IPS-20b (cell line): ENCODE measurements around the gene KRT13.

Source experiments
- H3K27ac ChIP-seq: one replicate; pipeline ENCODE4 v1.5.1; 2013; ENCODE audit warnings: low read length
- H3K27me3 ChIP-seq: 2 replicates; pipeline ENCODE4 v1.6.1; 2013; ENCODE audit warnings: mild to moderate bottlenecking, low read length, inconsistent platforms; ENCODE audit not compliant: insufficient read depth
- H3K36me3 ChIP-seq: 2 replicates; pipeline ENCODE4 v1.6.1; 2013; ENCODE audit warnings: low read depth, mild to moderate bottlenecking, inconsistent platforms, low read length, moderate library complexity; ENCODE audit not compliant: insufficient read depth
- H3K4me1 ChIP-seq: 2 replicates; pipeline ENCODE4 v1.6.1; 2013; ENCODE audit warnings: mild to moderate bottlenecking, control low read depth, inconsistent platforms, low read length, moderate library complexity; ENCODE audit not compliant: insufficient read depth
- H3K4me3 ChIP-seq: 2 replicates; pipeline ENCODE4 v1.5.1; 2013; ENCODE audit warnings: mild to moderate bottlenecking, low read length, inconsistent platforms
- H3K9ac ChIP-seq: 2 replicates; pipeline ENCODE4 v1.6.1; 2013; ENCODE audit warnings: low read depth, mild to moderate bottlenecking, inconsistent platforms, low read length, moderate library complexity
- H3K9me3 ChIP-seq: 2 replicates; pipeline ENCODE4 v1.6.1; 2013; ENCODE audit warnings: mild to moderate bottlenecking, low read depth, low read length, inconsistent platforms; ENCODE audit not compliant: insufficient read depth

Gene KRT13

DNA sequence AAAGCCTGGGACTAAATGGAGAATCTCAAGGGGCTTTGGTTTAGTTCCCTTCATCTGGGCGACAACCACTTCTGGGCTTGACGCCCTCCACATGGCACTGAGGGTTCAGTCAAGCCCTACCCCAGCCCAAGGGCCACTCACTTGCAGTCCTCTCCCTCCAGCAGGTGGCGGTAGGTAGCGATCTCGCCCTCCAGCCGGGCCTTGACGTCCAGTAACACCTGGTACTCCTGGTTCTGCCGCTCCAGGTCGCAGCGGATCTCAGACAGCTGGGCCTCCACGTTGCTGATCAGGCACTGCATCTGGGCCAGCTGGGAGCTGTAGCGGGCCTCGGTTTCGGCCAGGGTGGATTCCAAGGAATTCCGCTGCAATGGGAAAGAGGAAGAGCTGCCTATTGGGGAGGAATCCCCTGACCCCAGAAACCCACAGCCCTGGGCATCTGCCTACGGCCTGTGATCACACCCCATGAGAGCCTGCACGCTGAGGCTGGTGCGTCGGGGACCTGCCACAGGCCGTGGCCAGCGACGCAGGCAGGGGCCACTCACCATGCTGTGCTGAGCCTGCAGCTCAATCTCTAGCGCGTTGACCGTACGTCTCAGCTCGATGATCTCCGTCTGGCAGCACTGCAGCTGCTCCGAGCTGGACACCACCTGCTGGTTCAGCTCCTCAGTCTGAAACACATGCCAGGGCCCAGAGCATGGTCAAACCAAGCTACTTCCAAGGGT, 18.4 kb downstream of the KRT13 start:
- Histone ChIP-seq H3K9me3 (no peaks in the 10 kb centered on the region), H3K4me1 (no peaks in the 10 kb centered on the region), H3K36me3 (no peaks in the 10 kb centered on the region), H3K4me3 (no peak overlapping the region), H3K9ac (no peak overlapping the region), H3K27ac (no peak overlapping the region), H3K27me3 (peaks cover 16% of the 10 kb centered on the region)

DNA sequence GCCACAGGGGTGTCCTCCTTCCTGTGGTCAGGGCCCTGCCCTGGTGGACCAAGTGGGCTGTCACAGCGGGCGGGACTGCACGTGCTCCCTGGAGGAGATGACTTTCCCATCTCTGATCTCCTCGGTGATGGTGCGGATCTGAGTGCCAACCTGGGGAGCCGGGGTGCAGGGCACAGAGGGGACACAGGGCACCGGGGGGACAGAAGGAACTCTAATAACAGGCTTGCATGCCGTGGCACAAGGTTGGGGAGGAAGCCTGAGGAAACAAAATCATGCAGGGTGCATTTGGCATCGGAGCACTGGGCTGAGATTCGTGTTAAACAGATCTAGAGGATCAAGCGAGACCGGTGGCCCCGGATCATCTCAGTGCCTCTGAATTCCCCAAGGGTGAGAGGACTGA, 19.1 kb downstream of the KRT13 start:
- Histone ChIP-seq H3K4me3 (no peak overlapping the region), H3K9me3 (no peaks in the 10 kb centered on the region), H3K27me3 (peaks cover 16% of the 10 kb centered on the region), H3K4me1 (no peaks in the 10 kb centered on the region), H3K36me3 (no peaks in the 10 kb centered on the region), H3K27ac (no peak overlapping the region), H3K9ac (no peak overlapping the region)

DNA sequence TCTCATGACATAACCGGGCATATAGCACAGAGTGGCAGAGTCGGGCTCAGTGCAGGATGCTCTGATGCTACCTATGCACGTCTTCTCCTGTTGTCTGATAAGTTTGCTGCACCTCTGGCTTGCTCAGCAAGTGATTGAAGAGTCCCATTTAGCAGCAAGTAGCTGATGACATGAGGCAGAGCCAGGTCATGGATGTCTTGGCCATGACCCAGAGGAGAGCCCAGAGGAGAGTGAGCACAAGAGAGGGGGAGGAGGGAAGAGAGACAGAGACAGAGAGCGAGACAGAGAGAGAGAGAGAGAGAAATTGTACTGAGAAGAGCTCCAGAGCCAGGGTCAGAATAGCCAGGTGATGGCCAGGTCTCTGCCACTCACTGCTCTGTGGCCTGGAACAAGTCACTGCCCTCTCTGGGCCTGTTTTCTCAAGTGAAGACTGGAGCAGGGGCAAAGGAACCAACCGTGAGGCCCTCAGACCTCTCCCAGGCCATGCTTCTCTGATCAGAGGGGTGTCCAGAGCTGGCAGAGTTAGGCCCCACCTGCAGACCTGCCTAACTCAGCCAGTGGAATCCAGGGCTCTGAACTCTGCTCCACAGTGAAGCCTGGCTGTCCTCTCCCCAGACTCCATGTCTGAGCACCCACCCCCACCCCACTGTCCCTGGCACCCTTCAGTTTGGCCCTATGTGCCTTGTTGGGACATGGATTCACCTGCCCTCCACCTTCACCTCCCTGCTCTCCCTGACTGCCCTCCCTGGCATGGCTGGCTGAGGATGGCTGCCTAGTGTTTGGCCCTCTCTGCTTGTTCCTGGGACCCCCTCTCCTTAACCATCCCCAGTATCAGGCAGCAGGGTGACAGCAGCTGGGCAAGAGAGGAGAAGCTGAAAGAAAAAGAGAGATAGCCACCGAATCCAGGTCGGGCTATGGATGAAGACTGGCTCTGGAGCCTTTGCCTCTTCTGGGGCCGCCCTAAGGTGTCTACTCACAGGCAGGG, 20.2 kb downstream of the KRT13 start:
- H3K27me3 ChIP-seq, result peaks cover 16% of the 10 kb centered on the region
- no peak overlapping the region for H3K4me3 ChIP-seq
- no peaks in the 10 kb centered on the region for H3K4me1 ChIP-seq
- H3K9me3 ChIP-seq, result no peaks in the 10 kb centered on the region
- no peaks in the 10 kb centered on the region for H3K36me3 ChIP-seq
- no peak overlapping the region for H3K9ac ChIP-seq
- H3K27ac ChIP-seq, result no peak overlapping the region

DNA sequence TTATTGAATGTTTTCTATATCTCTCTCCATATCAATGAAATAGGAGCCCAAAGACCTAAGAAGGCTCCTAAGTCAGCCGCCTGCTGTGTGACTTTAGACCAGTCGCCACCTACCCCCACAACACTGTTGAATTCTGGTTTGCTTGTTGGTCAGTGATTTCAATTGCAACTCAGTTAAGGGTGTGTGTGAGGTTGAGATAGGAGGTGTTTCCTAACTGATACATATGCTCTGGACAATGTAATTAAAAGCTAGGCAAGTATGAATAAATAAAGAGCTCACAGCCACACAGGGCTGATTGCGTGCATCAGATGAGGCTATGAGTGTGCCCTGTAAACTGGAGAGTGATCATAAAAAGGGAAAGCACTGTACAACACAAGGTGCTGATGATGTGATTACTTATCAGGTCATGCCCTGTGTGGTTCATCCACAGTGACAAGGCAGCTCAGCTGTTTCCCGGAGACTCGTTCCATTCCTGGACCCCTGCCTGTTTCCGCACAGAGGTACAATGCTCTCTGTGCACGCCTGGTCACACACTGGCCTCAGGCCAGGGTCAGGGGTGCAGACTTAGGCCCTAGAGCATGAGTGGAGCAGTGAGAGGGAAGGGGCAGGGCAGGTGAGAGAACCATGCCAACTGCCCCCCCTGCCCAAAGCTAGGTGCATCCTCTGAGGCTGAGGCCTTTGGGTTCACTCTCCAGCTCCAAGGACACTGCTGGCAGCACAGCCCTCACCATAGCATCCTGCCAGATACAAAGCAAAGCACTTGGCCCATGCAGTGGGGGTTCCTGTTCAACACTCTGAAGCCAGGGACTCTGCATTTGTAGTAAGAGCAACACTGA, 21.2 kb downstream of the KRT13 start:
- H3K27me3 ChIP-seq, result peaks cover 16% of the 10 kb centered on the region
- no peak overlapping the region for H3K9ac ChIP-seq
- H3K9me3 ChIP-seq, result no peaks in the 10 kb centered on the region
- no peak overlapping the region for H3K27ac ChIP-seq
- no peak overlapping the region for H3K4me3 ChIP-seq
- no peaks in the 10 kb centered on the region for H3K4me1 ChIP-seq
- no peaks in the 10 kb centered on the region for H3K36me3 ChIP-seq

DNA sequence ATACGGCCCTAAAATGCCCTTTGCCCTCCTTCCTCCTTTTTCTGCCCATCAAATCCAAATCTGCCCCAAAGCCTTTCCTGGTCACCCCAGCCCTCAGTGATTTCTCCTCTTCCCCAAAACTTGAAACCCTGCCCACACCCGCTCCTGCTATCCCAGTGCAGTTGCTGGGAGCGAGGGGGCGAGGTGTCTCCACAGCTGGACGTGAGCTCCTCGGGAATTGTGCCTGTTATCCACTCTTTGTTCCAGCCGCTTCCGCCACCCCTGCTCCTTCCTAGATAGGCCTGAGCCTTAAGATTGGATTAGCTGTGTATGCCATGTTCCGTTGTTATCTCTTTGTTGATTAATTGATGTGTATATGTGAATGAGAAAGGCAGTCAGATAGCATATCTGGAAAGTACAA, 21.9 kb downstream of the KRT13 start:
- no peaks in the 10 kb centered on the region for H3K9me3 ChIP-seq
- no peak overlapping the region for H3K27ac ChIP-seq
- H3K4me3 ChIP-seq, result no peak overlapping the region
- no peaks in the 10 kb centered on the region for H3K36me3 ChIP-seq
- H3K9ac ChIP-seq, result no peak overlapping the region
- H3K27me3 ChIP-seq, result peaks cover 16% of the 10 kb centered on the region
- H3K4me1 ChIP-seq, result no peaks in the 10 kb centered on the region

DNA sequence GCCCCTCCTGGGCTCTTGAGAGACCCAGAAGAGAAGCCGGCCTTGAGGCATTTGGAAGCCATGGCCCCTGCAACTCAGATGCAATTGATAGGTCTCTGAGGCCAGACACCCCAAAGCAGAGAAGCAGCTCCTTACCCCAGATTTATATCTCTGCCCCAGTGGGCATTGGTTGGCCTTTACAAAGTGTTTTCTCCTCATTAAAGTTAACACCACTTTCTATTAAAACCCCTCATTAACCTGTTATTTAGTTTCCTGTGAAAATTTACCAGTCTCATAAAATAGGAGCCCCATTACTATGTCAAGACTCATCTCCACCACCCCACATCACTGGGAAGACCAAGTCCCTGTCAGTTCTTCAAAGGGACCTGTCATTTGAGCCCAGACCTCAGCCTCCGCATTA, 24.4 kb downstream of the KRT13 start, which contains the start of gene KRT35:
KRT35 (minus strand) TSS at position 116 of the 400 bp plus-strand sequence; CDS start at position 62, 54 bp downstream.
- Histone ChIP-seq H3K9me3 (no peaks in the 10 kb centered on the region), H3K27me3 (no peaks in the 10 kb centered on the region; the same call in 1 of the 2 replicates), H3K27ac (no peak within 1 kb of the TSS), H3K4me3 (no peak within 1 kb of the TSS), H3K9ac (no peak within 1 kb of the TSS), H3K4me1 (no peaks in the 10 kb centered on the region), H3K36me3 (no peaks in the 10 kb centered on the region)

DNA sequence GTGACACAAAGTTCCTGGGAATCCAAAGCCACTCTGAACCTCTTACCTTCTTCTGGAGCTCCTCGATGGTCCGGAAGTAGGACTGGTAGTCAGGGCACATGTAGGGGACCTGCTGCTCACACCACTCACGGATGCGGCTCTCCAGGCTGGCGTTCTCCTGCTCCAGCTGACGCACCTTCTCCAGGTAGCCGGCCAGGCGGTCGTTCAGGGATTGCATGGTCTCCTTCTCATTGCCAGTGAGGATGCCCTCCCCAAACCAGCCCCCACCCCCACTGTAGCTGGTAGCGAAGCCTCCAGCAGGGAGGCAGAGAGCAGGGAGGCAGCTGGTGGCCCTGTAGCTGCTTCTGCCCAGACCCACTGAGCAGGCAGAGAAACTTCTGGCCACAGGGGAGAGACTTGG, 24.8 kb downstream of the KRT13 start:
- H3K9ac ChIP-seq, result no peak overlapping the region
- no peaks in the 10 kb centered on the region for H3K9me3 ChIP-seq
- H3K36me3 ChIP-seq, result no peaks in the 10 kb centered on the region
- H3K27ac ChIP-seq, result no peak overlapping the region
- no peaks in the 10 kb centered on the region for H3K4me1 ChIP-seq
- H3K27me3 ChIP-seq, result no peaks in the 10 kb centered on the region
- no peak overlapping the region for H3K4me3 ChIP-seq

DNA sequence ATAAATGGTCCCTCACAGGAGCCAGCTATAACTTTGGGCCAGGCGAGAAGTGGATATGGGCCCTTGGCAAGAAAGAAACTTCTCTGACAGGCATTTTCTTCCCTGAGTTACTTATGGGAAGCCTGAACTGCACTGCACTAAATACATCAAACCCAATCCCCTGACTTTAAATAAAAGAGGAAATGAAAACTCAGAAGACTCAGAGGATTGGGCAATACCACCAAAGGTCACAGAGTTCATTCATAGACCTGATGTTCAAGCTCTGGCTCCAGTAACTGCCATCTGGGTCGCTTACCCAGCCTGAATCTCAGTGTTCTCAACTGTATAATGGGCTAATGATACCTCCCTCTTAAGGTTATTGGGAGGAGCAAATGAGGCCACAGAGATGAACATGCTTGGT, 25.3 kb downstream of the KRT13 start:
- no peaks in the 10 kb centered on the region for H3K36me3 ChIP-seq
- H3K9ac ChIP-seq, result no peak overlapping the region
- H3K4me1 ChIP-seq, result no peaks in the 10 kb centered on the region
- no peak overlapping the region for H3K4me3 ChIP-seq
- no peaks in the 10 kb centered on the region for H3K27me3 ChIP-seq
- no peak overlapping the region for H3K27ac ChIP-seq
- H3K9me3 ChIP-seq, result no peaks in the 10 kb centered on the region

DNA sequence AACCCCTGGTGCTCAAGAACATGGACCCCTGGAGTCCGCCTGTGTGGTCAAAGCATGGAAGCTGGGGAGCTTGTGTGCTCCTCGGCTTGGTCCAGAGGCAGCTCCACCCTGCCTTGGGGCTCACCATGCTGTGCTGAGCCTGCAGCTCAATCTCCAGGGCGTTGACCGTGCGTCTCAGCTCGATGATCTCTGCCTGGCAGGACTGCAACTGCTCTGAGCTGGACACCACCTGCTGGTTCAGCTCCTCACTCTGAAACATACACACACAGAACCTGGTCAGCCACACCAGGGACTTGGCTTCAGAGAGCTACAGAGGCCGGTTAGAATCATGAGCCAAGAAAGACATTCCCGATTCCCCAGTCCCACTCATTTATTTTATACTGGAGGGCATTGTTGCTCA, 27.2 kb downstream of the KRT13 start:
- H3K4me1 ChIP-seq, result no peaks in the 10 kb centered on the region
- H3K9ac ChIP-seq, result no peak overlapping the region
- H3K27me3 ChIP-seq, result no peaks in the 10 kb centered on the region
- H3K9me3 ChIP-seq, result no peaks in the 10 kb centered on the region
- H3K27ac ChIP-seq, result no peak overlapping the region
- H3K4me3 ChIP-seq, result no peak overlapping the region
- no peaks in the 10 kb centered on the region for H3K36me3 ChIP-seq

DNA sequence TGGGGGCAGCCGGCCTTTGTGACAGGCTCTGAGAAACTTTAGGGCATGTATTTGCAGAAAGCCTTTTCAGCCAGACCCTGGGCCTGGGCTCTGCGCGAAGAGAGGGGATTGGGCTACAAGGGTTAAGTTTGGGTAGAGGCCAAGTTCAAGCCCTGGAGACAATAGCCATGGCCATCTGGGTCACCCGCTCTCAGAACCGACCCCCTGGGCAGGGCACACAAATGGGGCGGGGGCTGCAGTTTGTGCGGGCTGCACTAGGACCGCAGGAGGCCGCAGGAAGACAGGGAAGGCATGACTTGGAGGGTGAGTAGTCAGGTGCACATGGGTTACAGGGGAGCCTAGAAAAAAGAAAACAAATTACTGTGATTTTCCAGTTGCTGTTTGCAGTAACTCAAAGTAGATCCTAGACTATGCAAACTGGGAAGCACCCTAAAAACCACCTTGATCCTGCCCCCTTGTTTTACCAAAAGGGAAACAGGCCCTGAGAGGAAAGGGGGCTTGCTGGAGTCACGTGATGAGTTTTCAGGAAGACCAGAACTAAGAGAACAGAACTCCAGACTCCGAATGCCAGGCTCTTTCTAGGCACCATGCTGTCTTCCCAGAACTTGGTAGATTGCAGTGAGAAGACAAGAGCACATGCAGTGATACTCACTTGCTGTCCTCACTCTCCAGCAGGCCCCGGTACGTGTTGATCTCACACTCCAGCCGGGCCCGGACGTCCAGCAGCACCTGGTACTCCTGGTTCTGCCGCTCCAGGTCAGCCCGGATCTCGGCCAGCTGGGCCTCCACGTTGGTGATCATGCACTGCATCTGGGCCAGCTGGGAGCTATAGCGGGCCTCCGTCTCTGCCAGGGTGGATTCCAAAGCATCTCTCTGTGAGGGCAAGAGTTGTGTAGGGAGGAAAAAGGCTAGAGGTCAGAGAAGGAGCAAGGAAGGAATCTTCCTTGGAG, 28.3 kb downstream of the KRT13 start:
- no peaks in the 10 kb centered on the region for H3K4me1 ChIP-seq
- no peak overlapping the region for H3K9ac ChIP-seq
- H3K9me3 ChIP-seq, result no peaks in the 10 kb centered on the region
- H3K4me3 ChIP-seq, result no peak overlapping the region
- no peaks in the 10 kb centered on the region for H3K27me3 ChIP-seq
- H3K36me3 ChIP-seq, result no peaks in the 10 kb centered on the region
- H3K27ac ChIP-seq, result no peak overlapping the region
